Mammary epithelial cell (primary cell): ENCODE results near the gene GABRB2.

Source experiments
- EZH2 ChIP-seq: IDR thresholded peaks from 2 replicates; pipeline ENCODE4 v1.6.1; 2012; ENCODE audit warnings: low read length, inconsistent platforms, borderline replicate concordance
- TF ChIP-seq, protein P1 (sequence below), 2 donors: IDR thresholded peaks in 1 of 2; conservative IDR thresholded peaks in 1 of 2; 2 replicates each; pipeline ENCODE4 v1.5.1; 2011 to 2012; ENCODE audit warnings: inconsistent platforms in 2 of 2, low read length in 2 of 2, mild to moderate bottlenecking in 2 of 2, control low read depth in 1 of 2, low read depth in 1 of 2; ENCODE audit not compliant: insufficient read depth in 1 of 2; ENCODE audit errors: extremely low read depth in 1 of 2

DNA sequence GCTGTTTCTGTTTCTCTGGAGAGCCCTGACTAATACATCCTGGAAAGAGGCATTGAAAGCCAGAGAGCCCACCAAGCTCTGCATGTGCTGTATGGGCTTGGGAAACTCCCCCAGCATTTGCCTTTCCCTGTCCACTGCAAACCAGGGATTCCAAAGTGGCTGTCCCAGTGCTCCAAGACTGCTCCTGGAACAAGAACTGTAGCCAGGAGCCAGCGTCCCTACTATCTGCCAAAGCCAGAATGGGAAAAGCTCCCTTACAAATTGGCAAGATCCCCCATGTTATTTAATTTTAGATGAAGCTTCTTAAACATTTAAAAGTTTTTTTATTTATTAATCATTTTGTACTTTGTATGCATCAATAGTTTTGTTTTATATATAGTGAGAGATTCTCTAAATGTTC lies 263.2 kb downstream of the GABRB2 start:
- TF ChIP-seq, protein P1, sequence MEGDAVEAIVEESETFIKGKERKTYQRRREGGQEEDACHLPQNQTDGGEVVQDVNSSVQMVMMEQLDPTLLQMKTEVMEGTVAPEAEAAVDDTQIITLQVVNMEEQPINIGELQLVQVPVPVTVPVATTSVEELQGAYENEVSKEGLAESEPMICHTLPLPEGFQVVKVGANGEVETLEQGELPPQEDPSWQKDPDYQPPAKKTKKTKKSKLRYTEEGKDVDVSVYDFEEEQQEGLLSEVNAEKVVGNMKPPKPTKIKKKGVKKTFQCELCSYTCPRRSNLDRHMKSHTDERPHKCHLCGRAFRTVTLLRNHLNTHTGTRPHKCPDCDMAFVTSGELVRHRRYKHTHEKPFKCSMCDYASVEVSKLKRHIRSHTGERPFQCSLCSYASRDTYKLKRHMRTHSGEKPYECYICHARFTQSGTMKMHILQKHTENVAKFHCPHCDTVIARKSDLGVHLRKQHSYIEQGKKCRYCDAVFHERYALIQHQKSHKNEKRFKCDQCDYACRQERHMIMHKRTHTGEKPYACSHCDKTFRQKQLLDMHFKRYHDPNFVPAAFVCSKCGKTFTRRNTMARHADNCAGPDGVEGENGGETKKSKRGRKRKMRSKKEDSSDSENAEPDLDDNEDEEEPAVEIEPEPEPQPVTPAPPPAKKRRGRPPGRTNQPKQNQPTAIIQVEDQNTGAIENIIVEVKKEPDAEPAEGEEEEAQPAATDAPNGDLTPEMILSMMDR (conservative IDR thresholded peaks at IDR 0.05 in 1 of 2, IDR thresholded peaks at IDR 0.05 in 1 of 2; ENCODE audit: extremely low read depth in 1 of 2, insufficient read depth in 1 of 2, low read depth in 1 of 2, low read length in 2 of 2), result no peak
- no peak for TF ChIP-seq EZH2
